ENCODE measurements around the gene PYGO1. TPM values are rescaled to one million over a fixed set of nuclear protein-coding genes. Genes with fewer than 3 reads are reported as not detected.

The PYGO1 gene
- total and polyA plus RNA-seq, 2 of the 8 experiments (the other 6 are each of a cell fraction or from before 2014, with no cell fraction given), result 0.50 to 1.1 TPM

DNA sequence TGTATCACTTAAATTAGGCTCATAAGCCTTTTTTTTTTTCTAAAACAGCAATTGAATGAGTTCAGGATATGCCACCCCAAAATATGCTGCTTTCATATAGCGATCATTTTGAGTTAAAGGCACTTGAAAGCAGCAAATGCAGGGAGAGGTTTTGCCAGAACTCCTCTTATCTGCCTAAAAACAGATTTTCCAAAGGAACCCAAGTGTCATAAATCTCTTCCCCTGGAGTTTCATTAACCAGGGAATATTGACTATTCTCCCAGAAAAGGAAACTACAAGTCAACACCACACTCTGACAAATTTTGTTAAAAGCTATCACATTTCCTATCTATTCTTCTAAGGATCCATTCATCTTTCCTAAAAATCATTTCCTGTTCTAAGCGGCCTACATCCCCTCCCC is 91.4 kb downstream of the PYGO1 start:
- TF ChIP-seq CTBP2 (IDR thresholded peaks at IDR 0.05; ENCODE audit: borderline replicate concordance, insufficient read depth, insufficient read length, low read length), result no peak
- TF ChIP-seq MAFK (IDR thresholded peaks at IDR 0.05; ENCODE audit: low read depth, low read length), result no peak
- TF ChIP-seq TBP (IDR thresholded peaks at IDR 0.05; ENCODE audit: low read depth, low read length), result no peak
- no peak for TF ChIP-seq TAF1 (IDR thresholded peaks at IDR 0.05; ENCODE audit: low read depth, low read length)
- TF ChIP-seq EP300 (IDR thresholded peaks at IDR 0.05; ENCODE audit: borderline replicate concordance in 1 of 2, low read depth in 2 of 2, low read length in 2 of 2), result no peak
- no peak for TF ChIP-seq GABPA (IDR thresholded peaks at IDR 0.05; ENCODE audit: borderline replicate concordance, insufficient read depth, low read length)
- Histone ChIP-seq H3K79me1 (ENCODE audit: low read depth, low read length) (no peaks in the 10 kb centered on the region), H2AK5ac (ENCODE audit: low read depth, low read length) (no peak overlapping the region), H3K36me3 (ENCODE audit: control insufficient read depth in 2 of 4, insufficient read depth in 4 of 4, low read length in 3 of 4) (no peaks in the 10 kb centered on the region), H4K8ac (ENCODE audit: extremely low read depth, insufficient read depth, low read length) (no peak overlapping the region), H3K14ac (ENCODE audit: insufficient read length) (no peak overlapping the region), H3K18ac (ENCODE audit: extremely low read depth, low read length) (no peak overlapping the region), H4K20me1 (replicated peaks in 1 of 2; ENCODE audit: control insufficient read depth in 1 of 2, insufficient read depth in 2 of 2, low read length in 2 of 2) (no peaks in the 10 kb centered on the region), H3K23ac (ENCODE audit: insufficient read length) (no peak overlapping the region), H4K5ac (ENCODE audit: insufficient read length, low read depth, low read length) (no peak overlapping the region), H2AFZ (ENCODE audit: low read length) (no peak overlapping the region), H3K4me1 (replicated peaks in 1 of 4; ENCODE audit: control insufficient read depth in 3 of 4, insufficient read depth in 4 of 4, low read length in 3 of 4) (peaks cover 0 to 3% (median 0%) of the 10 kb centered on the region in 4 experiments; a peak in 1 of 7 replicates), H3K4ac (replicated peaks; ENCODE audit: insufficient read length, low read depth, low read length) (no peak overlapping the region), H2BK12ac (ENCODE audit: low read depth, low read length) (no peak overlapping the region), H2BK20ac (ENCODE audit: low read length) (no peak overlapping the region), H3K56ac (replicated peaks; ENCODE audit: insufficient read length, low read depth, low read length) (no peak overlapping the region), H3K9me3 (ENCODE audit: insufficient read depth in 2 of 2, low read depth in 1 of 2, low read length in 1 of 2) (no peaks in the 10 kb centered on the region), H2BK15ac (ENCODE audit: low read length) (no peak overlapping the region), H3K23me2 (ENCODE audit: low read depth, low read length) (peaks cover 2% of the 10 kb centered on the region; the same call in 1 of the 2 replicates), H3K27me3 (replicated peaks in 1 of 4; ENCODE audit: control insufficient read depth in 3 of 4, extremely low read depth in 1 of 4, insufficient read depth in 3 of 4, low read length in 3 of 4) (no peaks in the 10 kb centered on the region), H3K9ac (replicated peaks in 1 of 4; ENCODE audit: extremely low read depth in 1 of 4, low read depth in 3 of 4, low read length in 3 of 4) (no peak overlapping the region), H2BK5ac (ENCODE audit: low read depth, low read length) (no peak overlapping the region), H3K79me2 (ENCODE audit: control insufficient read depth in 1 of 2, insufficient read depth in 2 of 2, low read length in 2 of 2) (no peaks in the 10 kb centered on the region), H3K4me3 (ENCODE audit: extremely low read depth in 1 of 4, insufficient read depth in 2 of 4, low read depth in 3 of 4, low read length in 4 of 4) (no peak overlapping the region), H3K27ac (ENCODE audit: low read depth, low read length) (no peak overlapping the region), H4K91ac (replicated peaks; ENCODE audit: insufficient read length, low read length) (no peak overlapping the region), H2BK120ac (replicated peaks; ENCODE audit: low read depth, low read length) (no peak overlapping the region), H3K4me2 (ENCODE audit: insufficient read depth in 1 of 2, low read depth in 2 of 2, low read length in 2 of 2) (no peak overlapping the region; a peak in 1 of 4 replicates)
- WGBS, 2 experiments (ENCODE audit: extremely low coverage in 1 of 2, insufficient coverage in 1 of 2, insufficient read length in 1 of 2, insufficient replicate concordance in 2 of 2, low coverage in 1 of 2, low lambda C conversion rate in 2 of 2, missing lambda C conversion rate in 1 of 2), result 93% methylated on average over 2 of the region's 2 CpGs; no CpG with 5 or more reads in 1 of the 2 experiments
- DNase-seq (ENCODE audit: low read depth in 1 of 2, low spot score in 2 of 2), result no peak
- ChIA-PET POLR2A (ENCODE audit: partially characterized antibody) (no interaction called here), CTCF (ENCODE audit: partially characterized antibody) (interaction anchor here (1.3 to 2.5 kb wide), 2 partner anchors 29 to 30 kb away, joined by 4 read pairs; no protein-coding TSS in a partner anchor)
- no peak for FAIRE-seq
